Keratinocyte (primary cell): ENCODE measurements around the gene TOLLIP. TPM values are rescaled to one million over a fixed set of nuclear protein-coding genes. Genes with fewer than 3 reads are reported as not detected.

Experiments used
- DNase-seq: peaks from one replicate; pipeline ENCODE4 v3.0.0-alpha.2; 2011; ENCODE audit warnings: low read depth, missing footprints, low spot score
- FAIRE-seq: peaks from 2 replicates; lab custom pipeline; 2011; peaks lifted over from hg19 to GRCh38; lab: Jason Lieb, UNC
- H2AFZ ChIP-seq: 2 replicates; pipeline ENCODE4 v1.6.0; 2012; ENCODE audit warnings: low read length, control low read depth, inconsistent platforms; ENCODE audit not compliant: control insufficient read depth
- H3K27ac ChIP-seq: 2 replicates; pipeline ENCODE4 v1.5.1; 2011; ENCODE audit warnings: low read length; ENCODE audit not compliant: control insufficient read depth, insufficient read depth
- H3K27me3 ChIP-seq: 3 replicates; pipeline ENCODE4 v1.6.0; 2011; ENCODE audit warnings: low read length; ENCODE audit not compliant: control insufficient read depth, insufficient read depth; ENCODE audit errors: extremely low read depth
- H3K36me3 ChIP-seq, 2 experiments: 2 replicates in 1 of 2; 3 replicates in 1 of 2; pipeline ENCODE4 v1.5.1; 2011; ENCODE audit warnings: low read length in 2 of 2, mild to moderate bottlenecking in 1 of 2; ENCODE audit not compliant: control insufficient read depth in 2 of 2, insufficient read depth in 2 of 2; ENCODE audit errors: extremely low read depth in 1 of 2
- H3K4me1 ChIP-seq: 3 replicates; pipeline ENCODE4 v1.5.1; 2011; ENCODE audit warnings: low read length; ENCODE audit not compliant: control insufficient read depth, insufficient read depth; ENCODE audit errors: extremely low read depth
- H3K4me2 ChIP-seq: 3 replicates; pipeline ENCODE4 v1.6.0; 2011; ENCODE audit warnings: low read depth, low read length; ENCODE audit not compliant: control insufficient read depth, insufficient read depth; ENCODE audit errors: extremely low read depth
- H3K4me3 ChIP-seq, 3 experiments: fragments of 200-600 bp in 1 of 3; sonication (generic) in 1 of 3; 2 replicates in 2 of 3; 3 replicates in 1 of 3; pipeline ENCODE4 v1.5.1; 2011 to 2016; ENCODE audit warnings: low read length in 3 of 3, mild to moderate bottlenecking in 3 of 3, control low read depth in 2 of 3, inconsistent platforms in 1 of 3, low read depth in 1 of 3, mixed read lengths in 1 of 3, mixed run types in 1 of 3, moderate library complexity in 1 of 3; ENCODE audit not compliant: control insufficient read depth in 2 of 3, insufficient read depth in 2 of 3; ENCODE audit errors: extremely low read depth in 1 of 3
- H3K79me2 ChIP-seq: 2 replicates; pipeline ENCODE4 v1.6.0; 2012; ENCODE audit warnings: low read length; ENCODE audit not compliant: control insufficient read depth, insufficient read depth
- H3K9ac ChIP-seq: 3 replicates; pipeline ENCODE4 v1.6.0; 2011; ENCODE audit warnings: low read length; ENCODE audit not compliant: control insufficient read depth, insufficient read depth; ENCODE audit errors: extremely low read depth
- H3K9me1 ChIP-seq: 3 replicates; pipeline ENCODE4 v1.6.0; 2011; ENCODE audit warnings: low read length; ENCODE audit not compliant: control insufficient read depth, insufficient read depth; ENCODE audit errors: extremely low read depth
- H3K9me3 ChIP-seq: 2 replicates; pipeline ENCODE4 v1.5.1; 2012; ENCODE audit warnings: low read depth, low read length; ENCODE audit not compliant: control insufficient read depth
- H4K20me1 ChIP-seq: 3 replicates; pipeline ENCODE4 v1.6.0; 2011; ENCODE audit warnings: low read length; ENCODE audit not compliant: control insufficient read depth, insufficient read depth; ENCODE audit errors: extremely low read depth
- CTCF ChIP-seq, 3 experiments: IDR thresholded peaks in 1 of 3; conservative IDR thresholded peaks in 1 of 3; optimal IDR thresholded peaks in 1 of 3; 2 replicates in 2 of 3; 3 replicates in 1 of 3; pipeline versions ENCODE3 to v1.5.1; 2011; ENCODE audit warnings: low read length in 3 of 3, mild to moderate bottlenecking in 3 of 3, moderate library complexity in 2 of 3, control low read depth in 1 of 3, inconsistent platforms in 1 of 3; ENCODE audit not compliant: insufficient read depth in 2 of 3; ENCODE audit errors: extremely low read depth in 1 of 3
- EZH2 ChIP-seq: IDR thresholded peaks from one replicate; pipeline ENCODE4 v1.6.1; 2012; ENCODE audit warnings: inconsistent platforms, mild to moderate bottlenecking, low read length, moderate library complexity
- dilution Hi-C: fragments of 300-500 bp; cut with MboI; formaldehyde crosslinking; loops from one replicate; pipeline ENCODE4 v1.7.0; 2020; ENCODE audit warnings: low sequenced_read_pairs; ENCODE audit not compliant: extremely low pct_ligation_motif_present
- polyA plus RNA-seq, 5 experiments: library from polyadenylated mRNA; depleted of rRNA in 3 of 5; stranded (reverse) in 3 of 5; stranded (forward) in 1 of 5; unstranded in 1 of 5; fragments of >200 nt; gene quantifications; 1 replicate in 1 of 5; 2 replicates in 3 of 5; 3 replicates in 1 of 5; pipeline versions ENCODE4 v1.2.1 to v1.2.3, GENCODE V29; 2011 to 2012; ENCODE audit warnings: missing spikeins in 2 of 5, low read depth in 1 of 5, low replicate concordance in 1 of 5

TOLLIP gene
- polyA plus RNA-seq, 1 donor (not counting 4 experiments of a cell fraction or from before 2014, with no cell fraction given): 40.2 TPM

GRCh38 chr11:1228101-1228821, 81.2 kb downstream of the TOLLIP start:
- no peaks in the 10 kb centered on the region for H3K4me1 ChIP-seq
- H3K9me1 ChIP-seq: no peaks in the 10 kb centered on the region
- FAIRE-seq: no peak
- H4K20me1 ChIP-seq: no peaks in the 10 kb centered on the region
- no peak overlapping the region for H3K9ac ChIP-seq
- peaks cover 34% of the 10 kb centered on the region for H3K27me3 ChIP-seq
- no peak overlapping the region for H3K27ac ChIP-seq
- H3K79me2 ChIP-seq: no peaks in the 10 kb centered on the region
- dilution Hi-C loops: no loop called here
- no peak overlapping the region for H2AFZ ChIP-seq
- DNase-seq: no peak
- no peak overlapping the region for H3K4me2 ChIP-seq
- no peaks in the 10 kb centered on the region for H3K9me3 ChIP-seq
- H3K4me3 ChIP-seq: no peak overlapping the region
- no peaks in the 10 kb centered on the region for H3K36me3 ChIP-seq
- TF ChIP-seq EZH2 (no peak), CTCF (optimal IDR thresholded peaks at IDR 0.05 in 1 of 3, IDR thresholded peaks at IDR 0.05 in 1 of 3, conservative IDR thresholded peaks at IDR 0.05 in 1 of 3; ENCODE audit: extremely low read depth in 1 of 3, insufficient read depth in 2 of 3, low read length in 3 of 3) (no peak)

- no peak overlapping the region for H3K27ac ChIP-seq
Observed at GRCh38 chr11:1227551-1228100, 81.8 kb downstream of the TOLLIP start.

More at GRCh38 chr11:1227551-1228100, 81.8 kb downstream of the TOLLIP start:
- H4K20me1 ChIP-seq: no peaks in the 10 kb centered on the region
- dilution Hi-C loops: no loop called here
- H2AFZ ChIP-seq: no peak overlapping the region
- no peaks in the 10 kb centered on the region for H3K9me3 ChIP-seq
- peaks cover 30% of the 10 kb centered on the region for H3K27me3 ChIP-seq
- H3K4me2 ChIP-seq: no peak overlapping the region
- TF ChIP-seq CTCF (optimal IDR thresholded peaks at IDR 0.05 in 1 of 3, IDR thresholded peaks at IDR 0.05 in 1 of 3, conservative IDR thresholded peaks at IDR 0.05 in 1 of 3; ENCODE audit: extremely low read depth in 1 of 3, insufficient read depth in 2 of 3, low read length in 3 of 3): no peak
- TF ChIP-seq EZH2: no peak
- no peaks in the 10 kb centered on the region for H3K4me1 ChIP-seq
- FAIRE-seq: no peak
- no peaks in the 10 kb centered on the region for H3K36me3 ChIP-seq
- H3K4me3 ChIP-seq: no peak overlapping the region
- no peaks in the 10 kb centered on the region for H3K79me2 ChIP-seq
- DNase-seq: no peak
- no peaks in the 10 kb centered on the region for H3K9me1 ChIP-seq
- H3K9ac ChIP-seq: no peak overlapping the region
